ENCODE data around the gene A2ML1.

Gene A2ML1

DNA sequence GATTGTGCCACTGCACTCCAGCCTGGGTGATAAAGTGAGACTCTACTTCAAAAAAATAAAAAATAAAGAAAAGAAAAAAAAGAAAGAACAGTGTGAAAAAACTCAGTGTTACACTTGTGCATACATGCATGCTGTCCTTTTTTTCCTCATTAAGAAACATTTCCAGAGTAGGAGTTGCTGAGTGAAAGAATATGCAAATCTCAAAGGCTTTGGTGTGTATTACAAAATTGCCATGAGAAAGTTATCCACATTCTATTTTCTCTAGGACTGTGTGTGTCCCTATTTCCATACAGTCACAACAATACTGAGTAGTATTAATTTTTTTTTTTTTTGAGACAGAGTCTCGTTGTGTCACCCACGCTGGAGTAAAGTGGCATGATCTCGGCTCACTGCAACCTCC is 830 bp upstream of the A2ML1 start:
- ATAC-seq (ENCODE audit: low read depth) = no peak
- DNase-seq (ENCODE audit: low spot score) = no peak
- Histone ChIP-seq H3K4me3 (ENCODE audit: severe bottlenecking) (no peak overlapping the region), H3K27ac (ENCODE audit: poor library complexity, severe bottlenecking) (no peak overlapping the region), H3K27me3 (ENCODE audit: insufficient read depth, poor library complexity, severe bottlenecking) (no peaks in the 10 kb centered on the region), H3K4me1 (ENCODE audit: insufficient read depth, poor library complexity, severe bottlenecking) (no peaks in the 10 kb centered on the region), H3K36me3 (ENCODE audit: low read depth) (no peaks in the 10 kb centered on the region), H3K9me3 (ENCODE audit: severe bottlenecking) (no peaks in the 10 kb centered on the region)
- TF ChIP-seq, protein P1, sequence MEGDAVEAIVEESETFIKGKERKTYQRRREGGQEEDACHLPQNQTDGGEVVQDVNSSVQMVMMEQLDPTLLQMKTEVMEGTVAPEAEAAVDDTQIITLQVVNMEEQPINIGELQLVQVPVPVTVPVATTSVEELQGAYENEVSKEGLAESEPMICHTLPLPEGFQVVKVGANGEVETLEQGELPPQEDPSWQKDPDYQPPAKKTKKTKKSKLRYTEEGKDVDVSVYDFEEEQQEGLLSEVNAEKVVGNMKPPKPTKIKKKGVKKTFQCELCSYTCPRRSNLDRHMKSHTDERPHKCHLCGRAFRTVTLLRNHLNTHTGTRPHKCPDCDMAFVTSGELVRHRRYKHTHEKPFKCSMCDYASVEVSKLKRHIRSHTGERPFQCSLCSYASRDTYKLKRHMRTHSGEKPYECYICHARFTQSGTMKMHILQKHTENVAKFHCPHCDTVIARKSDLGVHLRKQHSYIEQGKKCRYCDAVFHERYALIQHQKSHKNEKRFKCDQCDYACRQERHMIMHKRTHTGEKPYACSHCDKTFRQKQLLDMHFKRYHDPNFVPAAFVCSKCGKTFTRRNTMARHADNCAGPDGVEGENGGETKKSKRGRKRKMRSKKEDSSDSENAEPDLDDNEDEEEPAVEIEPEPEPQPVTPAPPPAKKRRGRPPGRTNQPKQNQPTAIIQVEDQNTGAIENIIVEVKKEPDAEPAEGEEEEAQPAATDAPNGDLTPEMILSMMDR (IDR thresholded peaks at IDR 0.05; ENCODE audit: poor library complexity, severe bottlenecking) = no peak

DNA sequence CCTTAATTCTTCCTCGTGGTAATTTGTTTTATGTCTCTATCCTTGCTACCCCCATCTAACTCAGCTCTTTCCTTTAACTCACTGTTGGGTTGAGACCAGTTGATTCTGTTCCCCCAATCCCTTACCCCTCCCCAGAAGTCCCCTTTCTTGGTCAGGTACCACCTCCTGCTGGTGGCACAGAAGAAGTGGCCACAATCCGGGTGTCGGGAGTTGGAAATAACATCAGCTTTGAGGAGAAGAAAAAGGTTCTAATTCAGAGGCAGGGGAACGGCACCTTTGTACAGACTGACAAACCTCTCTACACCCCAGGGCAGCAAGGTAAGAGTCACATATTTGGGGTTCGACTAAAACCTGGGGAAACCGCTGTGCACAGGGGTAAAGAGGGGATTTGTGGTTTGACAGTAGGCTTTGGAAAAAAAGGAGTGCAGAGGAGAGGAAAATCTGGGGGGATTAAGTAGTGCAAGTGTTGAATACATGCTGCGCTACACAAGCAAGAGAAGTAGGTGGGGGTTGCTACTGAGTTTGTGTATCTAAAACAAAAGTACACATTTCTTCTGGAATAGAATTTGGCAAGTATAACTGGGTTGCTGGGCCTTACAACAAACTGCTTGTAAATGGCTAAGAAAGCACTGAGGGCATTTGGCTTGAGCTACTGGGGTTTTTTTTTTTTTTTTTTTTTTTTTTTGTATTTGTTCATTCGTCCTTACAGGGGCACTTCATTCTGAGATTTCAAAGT is 1.3 kb downstream of the A2ML1 start:
- TF ChIP-seq, protein P1 (IDR thresholded peaks at IDR 0.05; ENCODE audit: poor library complexity, severe bottlenecking) = no peak
- no peak overlapping the region for H3K4me3 ChIP-seq (ENCODE audit: severe bottlenecking)
- ATAC-seq (ENCODE audit: low read depth) (no peak), DNase-seq (ENCODE audit: low spot score) (no peak)
- H3K27ac ChIP-seq (ENCODE audit: poor library complexity, severe bottlenecking) = no peak overlapping the region
- peaks cover 6% of the 10 kb centered on the region for H3K4me1 ChIP-seq (ENCODE audit: insufficient read depth, poor library complexity, severe bottlenecking)
- H3K9me3 ChIP-seq (ENCODE audit: severe bottlenecking) = no peaks in the 10 kb centered on the region
- H3K27me3 ChIP-seq (ENCODE audit: insufficient read depth, poor library complexity, severe bottlenecking) = no peaks in the 10 kb centered on the region
- H3K36me3 ChIP-seq (ENCODE audit: low read depth) = no peaks in the 10 kb centered on the region

DNA sequence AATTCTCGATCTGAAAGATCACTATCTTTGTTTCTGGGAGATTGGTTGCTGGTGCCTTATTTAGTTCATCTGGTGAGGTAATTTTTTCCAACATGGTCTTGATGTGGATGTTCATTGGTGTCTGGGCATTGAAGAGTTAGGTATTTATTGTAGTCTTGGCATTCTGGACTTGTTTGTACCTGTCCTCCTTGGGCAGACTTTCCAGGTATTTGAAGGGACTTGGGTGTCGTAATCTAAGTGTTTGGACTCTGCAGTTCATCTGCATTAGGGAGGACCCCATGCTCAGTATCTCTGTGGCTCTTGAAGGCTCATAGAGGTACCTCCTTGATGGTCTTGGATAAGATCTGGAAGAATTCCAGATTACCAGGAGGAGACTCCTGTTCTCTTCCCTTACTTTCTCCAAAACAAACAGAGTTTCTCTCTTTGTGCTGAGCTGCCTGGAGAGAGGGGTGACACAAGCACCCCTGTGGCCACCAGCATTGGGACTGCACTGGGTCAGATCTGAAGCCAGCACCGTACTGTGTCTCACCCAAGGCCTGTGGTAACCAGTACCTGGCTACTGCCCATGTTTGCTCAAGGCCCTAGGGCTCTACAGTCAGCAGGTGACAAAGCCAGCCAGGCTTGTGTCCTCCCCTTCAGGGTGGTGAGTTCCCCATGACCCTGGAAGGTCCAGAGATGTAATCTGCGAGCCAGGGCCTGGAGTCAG is 5.3 kb downstream of the A2ML1 start:
- no peak for DNase-seq (ENCODE audit: low spot score)

DNA sequence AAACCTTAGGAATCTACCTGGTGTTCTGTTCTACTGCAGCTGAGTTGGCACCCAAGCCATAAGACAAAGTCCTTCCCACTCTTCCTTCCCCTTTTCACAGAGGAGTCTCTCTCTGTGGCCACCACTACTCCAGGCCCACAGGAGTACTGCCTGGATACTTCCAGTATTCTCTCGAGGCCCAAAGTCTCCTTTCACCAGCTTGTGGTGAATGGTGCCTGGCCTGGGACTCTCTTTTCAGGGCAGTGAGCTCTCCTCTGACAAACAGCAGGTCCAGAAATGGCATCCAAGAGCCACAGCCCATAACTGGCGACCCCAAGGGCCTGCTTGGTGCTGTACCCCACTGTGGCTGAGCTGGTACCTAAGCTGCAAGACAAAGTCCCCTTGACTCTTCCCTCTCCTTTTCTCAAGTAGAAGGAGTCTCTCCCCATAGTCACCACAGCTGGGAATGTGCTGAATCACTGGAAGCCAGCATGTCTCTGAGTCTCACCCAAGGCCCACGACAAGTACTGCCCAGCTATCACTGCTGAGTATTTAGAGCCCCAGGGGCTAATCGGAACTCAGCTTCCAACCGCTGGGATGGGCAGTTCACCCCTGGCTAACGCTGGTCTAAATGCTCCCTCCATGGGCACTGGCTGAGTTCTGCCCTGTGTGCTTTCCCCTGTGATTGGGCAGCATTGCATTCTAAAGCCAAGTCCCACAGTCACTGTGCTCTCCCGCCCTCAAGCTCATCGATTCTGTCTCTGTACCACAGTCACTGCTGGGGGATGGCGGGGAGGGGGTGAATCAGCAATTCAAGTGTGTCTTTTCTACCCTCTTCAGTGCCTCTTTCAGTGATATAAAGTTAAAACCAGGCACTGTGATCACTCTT is 6.1 kb downstream of the A2ML1 start:
- H3K4me3 ChIP-seq (ENCODE audit: severe bottlenecking) = no peak overlapping the region
- TF ChIP-seq, protein P1 (IDR thresholded peaks at IDR 0.05; ENCODE audit: poor library complexity, severe bottlenecking) = no peak
- DNase-seq (ENCODE audit: low spot score) (no peak), ATAC-seq (ENCODE audit: low read depth) (no peak)
- H3K36me3 ChIP-seq (ENCODE audit: low read depth) = no peaks in the 10 kb centered on the region
- H3K27me3 ChIP-seq (ENCODE audit: insufficient read depth, poor library complexity, severe bottlenecking) = no peaks in the 10 kb centered on the region
- H3K27ac ChIP-seq (ENCODE audit: poor library complexity, severe bottlenecking) = no peak overlapping the region
- peaks cover 6% of the 10 kb centered on the region for H3K4me1 ChIP-seq (ENCODE audit: insufficient read depth, poor library complexity, severe bottlenecking)
- H3K9me3 ChIP-seq (ENCODE audit: severe bottlenecking) = no peaks in the 10 kb centered on the region

More for the DNA sequence above, 5.3 kb downstream of the A2ML1 start:
- Histone ChIP-seq H3K36me3 (ENCODE audit: low read depth) (no peaks in the 10 kb centered on the region), H3K27ac (ENCODE audit: poor library complexity, severe bottlenecking) (no peak overlapping the region), H3K4me1 (ENCODE audit: insufficient read depth, poor library complexity, severe bottlenecking) (peaks cover 6% of the 10 kb centered on the region), H3K9me3 (ENCODE audit: severe bottlenecking) (no peaks in the 10 kb centered on the region), H3K4me3 (ENCODE audit: severe bottlenecking) (no peak overlapping the region), H3K27me3 (ENCODE audit: insufficient read depth, poor library complexity, severe bottlenecking) (no peaks in the 10 kb centered on the region)
- 0 out of 3 replicates have a peak, but pooled peaks have one; percentile 25 for ATAC-seq (ENCODE audit: low read depth)
- TF ChIP-seq, protein P1 (IDR thresholded peaks at IDR 0.05; ENCODE audit: poor library complexity, severe bottlenecking) = no peak
